Measurements from ENCODE around the gene EOGT. TPM values are rescaled to one million over a fixed set of nuclear protein-coding genes. Genes with fewer than 3 reads are reported as not detected.

The EOGT gene
- total RNA-seq, 2 donors from 2014 or later = 59.2 to 60.3 TPM

DNA sequence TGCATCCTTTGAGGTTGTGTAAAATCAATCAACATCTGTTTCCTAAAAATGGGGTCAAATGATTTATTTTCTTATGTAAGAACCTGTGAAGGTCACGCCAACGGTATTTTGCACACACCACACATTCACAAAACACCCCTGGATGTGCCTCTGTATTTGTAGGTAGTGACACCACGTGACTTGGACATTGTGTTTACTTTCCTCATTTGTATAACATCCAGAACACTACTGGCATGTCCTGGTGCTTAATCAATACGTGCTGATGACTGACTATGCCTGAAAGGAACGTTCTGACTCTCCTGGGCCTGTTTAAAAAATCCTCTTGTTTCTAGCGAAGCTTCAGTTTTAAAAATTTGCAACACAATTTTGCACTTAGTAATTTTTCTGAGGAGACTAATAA is 77.7 kb downstream of the EOGT start:
- Histone ChIP-seq H3K4me3 (no peak overlapping the region), H3K27me3 (peaks cover 0 to 10% of the 10 kb centered on the region in 2 donors), H3K27ac (no peak overlapping the region), H3K9me3 (no peaks in the 10 kb centered on the region), H3K36me3 (no peaks in the 10 kb centered on the region), H3K4me1 (peaks cover 0 to 16% of the 10 kb centered on the region in 2 donors)
- TF ChIP-seq, protein P1, sequence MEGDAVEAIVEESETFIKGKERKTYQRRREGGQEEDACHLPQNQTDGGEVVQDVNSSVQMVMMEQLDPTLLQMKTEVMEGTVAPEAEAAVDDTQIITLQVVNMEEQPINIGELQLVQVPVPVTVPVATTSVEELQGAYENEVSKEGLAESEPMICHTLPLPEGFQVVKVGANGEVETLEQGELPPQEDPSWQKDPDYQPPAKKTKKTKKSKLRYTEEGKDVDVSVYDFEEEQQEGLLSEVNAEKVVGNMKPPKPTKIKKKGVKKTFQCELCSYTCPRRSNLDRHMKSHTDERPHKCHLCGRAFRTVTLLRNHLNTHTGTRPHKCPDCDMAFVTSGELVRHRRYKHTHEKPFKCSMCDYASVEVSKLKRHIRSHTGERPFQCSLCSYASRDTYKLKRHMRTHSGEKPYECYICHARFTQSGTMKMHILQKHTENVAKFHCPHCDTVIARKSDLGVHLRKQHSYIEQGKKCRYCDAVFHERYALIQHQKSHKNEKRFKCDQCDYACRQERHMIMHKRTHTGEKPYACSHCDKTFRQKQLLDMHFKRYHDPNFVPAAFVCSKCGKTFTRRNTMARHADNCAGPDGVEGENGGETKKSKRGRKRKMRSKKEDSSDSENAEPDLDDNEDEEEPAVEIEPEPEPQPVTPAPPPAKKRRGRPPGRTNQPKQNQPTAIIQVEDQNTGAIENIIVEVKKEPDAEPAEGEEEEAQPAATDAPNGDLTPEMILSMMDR (IDR thresholded peaks at IDR 0.05) = no peak
- DNase-seq (ENCODE audit: low spot score) = no peak

GRCh38 chr3:68931406-68932149 is 81.9 kb downstream of the EOGT start:
- Histone ChIP-seq H3K27ac (no peak overlapping the region), H3K9me3 (no peaks in the 10 kb centered on the region), H3K36me3 (no peaks in the 10 kb centered on the region), H3K27me3 (peaks cover 0 to 10% of the 10 kb centered on the region in 2 donors), H3K4me1 (peaks cover 0 to 16% of the 10 kb centered on the region in 2 donors), H3K4me3 (peak overlapping the region in 1 of 2 donors; percentile 30)
- TF ChIP-seq, protein P1 (IDR thresholded peaks at IDR 0.05) = no peak
- DNase-seq (ENCODE audit: low spot score) = no peak

MicroRNAs encoded within 50 kb of the gene (microRNA counts, 767-probe panel; counts per million panel counts)
- 0 to 1,767 counts per million in 2 donors for microRNA hsa-miR-3136-5p

Small RNA genes lying within 50 kb of the gene (microRNA-seq; reads per million reads assigned to microRNA genes)
- gene MIR3136 (ENCODE audit: borderline number of aligned reads in 2 of 2, borderline replicate concordance in 1 of 2) = 0 to 2.8 reads per million in 2 donors

Other genes with a start within 250 kb of the EOGT start
- not detected for gene TAFA4, start 81.1 kb downstream of the EOGT start, total RNA-seq
- 10 to 100 TPM; 15.6 to 21.3 TPM for gene TMF1, start 38.6 kb upstream of the EOGT start, total RNA-seq
- 10 to 100 TPM; 39.9 to 63.5 TPM for gene UBA3, start 66.7 kb upstream of the EOGT start, total RNA-seq
- gene ARL6IP5, start 71.3 kb upstream of the EOGT start, total RNA-seq = 100 to 1,000 TPM; 172 to 199 TPM
- gene LMOD3, start 108.9 kb upstream of the EOGT start, total RNA-seq = 100 to 1,000 TPM in 1 of 2 donors, 10 to 100 TPM in 1; 33.1 to 110 TPM